ENCODE results near the gene DACT3. TPM values are rescaled to one million over a fixed set of nuclear protein-coding genes. Genes with fewer than 3 reads are reported as not detected.

Gene DACT3
- polyA plus RNA-seq, 3 donors from 2014 or later = not detected

DNA sequence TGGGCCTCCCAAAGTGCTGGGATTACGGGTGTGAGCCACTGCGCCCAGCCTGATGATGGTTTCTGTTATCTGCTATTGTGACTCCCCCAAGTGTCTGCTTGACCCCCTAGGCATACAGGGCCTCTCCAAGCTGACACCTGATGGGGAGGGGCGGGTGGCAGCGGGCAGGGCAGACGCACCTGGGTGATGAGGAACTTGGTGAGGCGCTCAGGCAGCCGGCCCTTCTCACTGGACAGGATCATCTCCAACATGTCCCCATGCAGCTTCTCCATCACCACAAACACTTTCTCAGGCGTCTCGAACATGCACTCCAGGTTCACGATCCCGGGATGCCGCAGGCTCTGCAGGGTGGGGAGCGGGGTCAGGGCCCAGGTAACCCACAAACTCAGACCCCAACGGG lies 28.4 kb upstream of the DACT3 start:
- Mint-ChIP-seq H3K9me3 (no peaks in the 10 kb centered on the region), H3K27ac (no peak overlapping the region), H3K27me3 (ENCODE audit: low read depth in 3 of 3) (peaks cover 0 to 4% (median 2%) of the 10 kb centered on the region in 3 donors), H3K4me3 (no peak overlapping the region), H3K36me3 (peaks cover 20 to 45% (median 28%) of the 10 kb centered on the region in 3 donors), H3K4me1 (no peaks in the 10 kb centered on the region)
- no peak for DNase-seq

DNA sequence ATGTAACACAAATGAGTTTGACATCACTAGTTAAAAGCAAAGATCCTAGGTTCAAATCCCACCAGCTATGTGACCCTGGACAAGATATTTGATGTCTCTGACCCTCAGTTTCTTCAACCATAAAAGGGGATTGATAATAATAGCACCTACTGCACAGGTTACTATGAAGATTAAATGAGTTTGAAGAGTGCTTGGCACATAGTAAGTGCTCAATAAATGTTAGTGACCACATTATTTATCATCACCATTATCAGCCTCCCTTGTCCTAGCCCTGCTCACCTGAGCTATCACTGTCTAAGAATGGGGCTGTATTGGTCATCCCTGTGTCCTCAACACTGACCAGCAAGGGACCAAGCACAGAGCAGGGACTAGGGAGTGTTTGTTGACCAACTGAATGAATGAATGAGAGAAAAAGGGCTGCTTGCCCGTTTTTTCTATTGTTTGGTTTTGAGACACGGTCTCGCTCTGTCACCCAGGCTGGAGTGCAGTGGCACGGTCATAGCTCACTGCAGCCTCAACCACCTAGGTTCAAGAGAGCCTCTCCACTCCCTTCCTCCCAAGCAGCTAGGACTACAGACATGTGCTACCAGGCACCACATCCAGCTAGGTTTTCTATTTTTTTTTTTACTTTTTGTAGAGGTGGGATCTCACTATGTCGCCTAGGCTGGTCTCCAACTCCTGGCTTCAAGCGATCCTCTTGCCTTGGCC lies 26.6 kb upstream of the DACT3 start:
- peaks cover 21 to 39% (median 22%) of the 10 kb centered on the region in 3 donors for H3K36me3 Mint-ChIP-seq
- DNase-seq = no peak
- no peaks in the 10 kb centered on the region for H3K4me1 Mint-ChIP-seq
- H3K9me3 Mint-ChIP-seq = no peaks in the 10 kb centered on the region
- peaks cover 0 to 4% (median 2%) of the 10 kb centered on the region in 3 donors for H3K27me3 Mint-ChIP-seq (ENCODE audit: low read depth in 3 of 3)
- no peak overlapping the region for H3K4me3 Mint-ChIP-seq
- peak overlapping the region in 1 of 6 donors; percentile 46 for H3K27ac Mint-ChIP-seq

GRCh38 chr19:46685189-46685588 lies 24.2 kb upstream of the DACT3 start:
- H3K36me3 Mint-ChIP-seq = peaks cover 2 to 24% (median 9%) of the 10 kb centered on the region in 3 donors
- H3K4me3 Mint-ChIP-seq = no peak overlapping the region
- no peaks in the 10 kb centered on the region for H3K4me1 Mint-ChIP-seq
- no peak for DNase-seq
- H3K27ac Mint-ChIP-seq = peak overlapping the region in 1 of 6 donors; percentile 76
- no peaks in the 10 kb centered on the region for H3K9me3 Mint-ChIP-seq
- peaks cover 0 to 3% (median 0%) of the 10 kb centered on the region in 3 donors for H3K27me3 Mint-ChIP-seq (ENCODE audit: low read depth in 3 of 3)

DNA sequence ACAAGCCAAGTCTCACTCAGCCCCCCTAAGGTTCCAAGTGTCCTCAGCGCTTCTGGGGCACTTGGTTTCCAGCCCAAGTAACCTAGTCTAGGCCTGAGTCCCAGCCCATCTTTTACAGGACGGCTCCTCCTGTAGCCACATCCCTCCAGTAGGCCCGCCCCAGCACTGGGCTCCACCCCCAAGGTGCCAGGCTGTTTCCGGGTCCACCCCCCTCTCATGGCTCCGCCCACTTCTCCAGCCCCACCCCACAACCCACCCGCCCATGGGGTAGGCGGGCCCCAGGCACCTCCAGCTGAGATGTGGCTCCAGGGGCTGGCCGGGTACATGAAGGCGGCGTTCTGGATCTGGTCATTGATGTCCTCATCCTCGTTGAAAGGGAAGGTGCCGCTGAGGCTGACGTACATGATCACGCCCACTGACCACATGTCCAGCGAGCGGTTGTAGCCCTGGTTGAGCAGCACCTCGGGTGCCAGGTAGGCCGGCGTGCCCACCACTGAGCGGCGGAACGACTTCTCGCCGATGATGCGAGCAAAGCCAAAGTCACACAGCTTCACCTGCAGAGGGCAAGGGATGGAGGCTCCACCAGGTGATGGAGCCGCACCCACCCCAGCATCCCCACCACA lies 17.2 kb upstream of the DACT3 start:
- Mint-ChIP-seq H3K36me3 (peaks cover 3 to 37% (median 18%) of the 10 kb centered on the region in 3 donors), H3K4me1 (peaks cover 11 to 12% of the 10 kb centered on the region in 2 donors), H3K27ac (peak overlapping the region in 4 of 6 donors; percentile 53 to 80 (median 66)), H3K9me3 (no peaks in the 10 kb centered on the region), H3K27me3 (ENCODE audit: low read depth in 3 of 3) (peaks cover 0 to 7% (median 4%) of the 10 kb centered on the region in 3 donors), H3K4me3 (no peak overlapping the region)
- peak; percentile 43 to 58 (median 51) for DNase-seq

GRCh38 chr19:46674416-46675178 lies 13.6 kb upstream of the DACT3 start:
- Mint-ChIP-seq H3K4me1 (peaks cover 9 to 11% of the 10 kb centered on the region in 2 donors), H3K27ac (peak overlapping the region in 3 of 6 donors; percentile 28 to 72 (median 57)), H3K36me3 (peaks cover 3 to 33% (median 14%) of the 10 kb centered on the region in 3 donors), H3K27me3 (ENCODE audit: low read depth in 3 of 3) (peaks cover 0 to 6% (median 2%) of the 10 kb centered on the region in 3 donors), H3K4me3 (no peak overlapping the region), H3K9me3 (no peaks in the 10 kb centered on the region)
- no peak for DNase-seq

- Mint-ChIP-seq H3K36me3 (peaks cover 0 to 22% (median 9%) of the 10 kb centered on the region in 3 donors), H3K4me3 (no peak overlapping the region), H3K9me3 (no peaks in the 10 kb centered on the region), H3K27ac (peak overlapping the region in 4 of 6 donors; percentile 7 to 67 (median 66)), H3K4me1 (no peaks in the 10 kb centered on the region), H3K27me3 (ENCODE audit: low read depth in 3 of 3) (peaks cover 0 to 2% (median 0%) of the 10 kb centered on the region in 3 donors)
- DNase-seq = no peak
These were observed 9.8 kb upstream of the DACT3 start for GRCh38 chr19:46670813-46671212.

DNA sequence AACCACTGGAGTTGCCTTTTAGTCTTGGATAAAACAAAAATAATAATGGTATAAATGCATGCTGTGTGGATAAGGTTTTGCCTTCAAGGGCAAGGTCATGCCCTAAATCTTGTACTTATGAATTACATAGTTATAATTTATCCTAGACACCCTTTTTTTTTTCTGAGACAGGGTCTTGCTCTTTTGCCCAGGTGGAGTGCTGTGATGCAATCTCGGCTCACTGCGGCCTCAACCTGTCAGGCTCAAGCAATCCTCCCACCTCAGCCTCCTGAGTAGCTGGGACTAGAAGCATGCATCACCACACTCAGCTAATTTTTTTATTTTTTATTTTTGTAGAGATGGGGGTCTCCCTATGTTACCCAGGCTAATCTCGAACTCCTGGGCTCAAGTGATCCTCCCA lies 7.7 kb upstream of the DACT3 start:
- H3K36me3 Mint-ChIP-seq = peaks cover 0 to 12% (median 0%) of the 10 kb centered on the region in 3 donors
- no peaks in the 10 kb centered on the region for H3K9me3 Mint-ChIP-seq
- H3K4me3 Mint-ChIP-seq = no peak overlapping the region
- H3K4me1 Mint-ChIP-seq = no peaks in the 10 kb centered on the region
- no peak overlapping the region for H3K27ac Mint-ChIP-seq
- peaks cover 0 to under 1% (median under 1%) of the 10 kb centered on the region in 3 donors for H3K27me3 Mint-ChIP-seq (ENCODE audit: low read depth in 3 of 3)
- DNase-seq = no peak

DNA sequence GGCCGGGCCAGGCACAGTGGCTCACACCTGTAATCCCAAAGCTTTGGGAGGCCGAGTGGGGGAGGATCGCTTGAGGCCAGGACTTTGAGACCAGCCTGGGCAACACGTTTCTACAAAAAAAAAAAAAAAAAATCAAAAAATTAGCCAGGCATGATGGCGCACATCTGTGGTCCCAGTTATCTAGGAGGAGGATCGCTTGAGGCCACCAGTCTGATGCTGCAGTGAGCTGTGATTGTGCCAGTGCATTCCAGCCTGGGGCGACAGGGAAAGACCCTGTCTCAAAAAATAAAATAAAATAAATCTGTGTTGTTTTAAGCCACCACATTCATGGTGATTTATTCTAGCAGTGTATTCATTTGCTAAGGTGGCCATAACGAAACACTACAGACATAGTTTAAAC lies 4.1 kb upstream of the DACT3 start:
- H3K4me3 Mint-ChIP-seq = no peak overlapping the region
- H3K27me3 Mint-ChIP-seq (ENCODE audit: low read depth in 3 of 3) = peaks cover 7 to 11% (median 10%) of the 10 kb centered on the region in 3 donors
- no peaks in the 10 kb centered on the region for H3K36me3 Mint-ChIP-seq
- H3K4me1 Mint-ChIP-seq = peaks cover 14 to 15% of the 10 kb centered on the region in 2 donors
- no peaks in the 10 kb centered on the region for H3K9me3 Mint-ChIP-seq
- DNase-seq = no peak
- no peak overlapping the region for H3K27ac Mint-ChIP-seq

DNA sequence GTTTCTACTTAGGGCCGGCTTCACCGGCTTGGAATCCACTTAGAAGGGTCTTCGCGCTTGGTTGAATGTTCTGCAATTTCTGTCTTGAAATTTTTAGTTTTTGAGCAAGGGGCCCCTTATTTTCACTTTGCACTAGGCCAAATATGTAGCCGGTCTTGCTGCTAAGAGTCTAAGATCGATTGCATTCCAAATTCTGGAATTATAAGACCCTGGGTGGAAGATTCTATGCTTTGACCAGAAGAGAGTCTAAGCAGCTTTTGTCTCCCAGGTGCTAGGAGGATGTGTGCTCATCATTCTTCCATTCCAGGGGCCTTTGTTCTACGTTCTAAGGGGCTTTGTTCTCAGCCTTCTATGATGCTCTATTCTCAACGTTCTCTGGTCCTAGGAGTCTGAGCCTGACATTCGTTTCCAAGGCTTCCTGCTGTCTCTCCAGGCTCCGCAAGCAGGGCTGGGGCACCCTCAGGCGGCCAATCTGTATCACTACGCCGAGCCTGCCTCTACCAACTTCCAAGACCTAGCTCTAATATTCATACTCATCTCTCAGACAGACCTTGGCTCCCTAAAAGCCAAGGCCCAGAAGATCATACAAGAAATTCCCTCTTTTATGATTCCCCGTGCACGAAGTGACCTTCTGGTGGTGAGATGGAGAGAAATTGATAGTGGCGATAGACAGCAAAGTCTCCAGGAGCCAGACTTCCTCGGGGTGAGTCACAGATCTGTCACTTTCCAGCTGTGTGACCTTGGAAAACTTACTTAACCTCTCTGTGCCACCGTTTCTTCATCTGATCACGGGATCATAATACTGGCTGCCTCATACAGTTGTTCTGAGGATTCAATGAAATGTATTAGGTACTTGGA lies 982 bp upstream of the DACT3 start:
- Mint-ChIP-seq H3K27me3 (ENCODE audit: low read depth in 3 of 3) (peaks cover 14 to 20% (median 19%) of the 10 kb centered on the region in 3 donors), H3K9me3 (no peaks in the 10 kb centered on the region), H3K4me1 (peaks cover 19 to 21% of the 10 kb centered on the region in 2 donors), H3K36me3 (no peaks in the 10 kb centered on the region), H3K4me3 (peak overlapping the region; percentile 80 to 88 (median 84)), H3K27ac (peak overlapping the region; percentile 83 to 90 (median 86))
- peak; percentile 53 to 63 (median 59) for DNase-seq

GRCh38 chr19:46660551-46661019 lies 397 bp downstream of the DACT3 start:
- peaks cover 14 to 24% (median 22%) of the 10 kb centered on the region in 3 donors for H3K27me3 Mint-ChIP-seq (ENCODE audit: low read depth in 3 of 3)
- peaks cover 19 to 21% of the 10 kb centered on the region in 2 donors for H3K4me1 Mint-ChIP-seq
- H3K36me3 Mint-ChIP-seq = no peaks in the 10 kb centered on the region
- H3K27ac Mint-ChIP-seq = no peak overlapping the region
- DNase-seq = no peak
- H3K4me3 Mint-ChIP-seq = peak overlapping the region in 4 of 5 donors; percentile 74 to 93 (median 82)
- H3K9me3 Mint-ChIP-seq = no peaks in the 10 kb centered on the region

DNA sequence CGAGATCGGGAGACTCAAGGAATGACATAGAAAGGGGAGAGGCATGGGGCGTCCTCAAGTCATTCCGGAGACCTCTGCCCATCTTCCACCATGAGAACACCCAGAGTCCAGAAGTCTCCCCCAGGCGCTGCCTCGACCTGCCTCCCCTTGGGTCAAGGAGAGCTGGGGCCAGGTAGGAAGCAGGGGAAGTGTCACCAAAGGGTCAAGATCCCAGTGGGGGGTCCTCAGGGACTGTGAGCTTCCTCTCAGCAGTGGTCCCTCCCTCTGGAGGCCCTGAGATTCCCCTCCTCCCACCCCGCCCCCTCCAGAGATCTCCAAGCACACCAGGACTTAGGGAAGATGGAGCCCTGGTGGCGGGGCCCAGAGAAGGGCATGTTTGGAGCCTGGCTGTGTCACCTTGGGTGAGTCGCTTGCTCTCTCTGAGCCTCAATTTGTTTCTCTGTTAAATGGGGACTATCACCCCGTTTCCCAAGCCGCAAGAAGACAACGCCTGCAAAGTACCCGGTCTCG lies 919 bp downstream of the DACT3 start:
- Mint-ChIP-seq H3K36me3 (no peaks in the 10 kb centered on the region), H3K4me3 (peak overlapping the region; percentile 61 to 93 (median 70)), H3K4me1 (peaks cover 19 to 21% of the 10 kb centered on the region in 2 donors), H3K27ac (peak overlapping the region in 3 of 6 donors; percentile 62 to 88 (median 84)), H3K9me3 (peaks cover 0 to 2% (median 0%) of the 10 kb centered on the region in 6 donors), H3K27me3 (ENCODE audit: low read depth in 3 of 3) (peaks cover 14 to 25% (median 22%) of the 10 kb centered on the region in 3 donors)
- no peak for DNase-seq

DNA sequence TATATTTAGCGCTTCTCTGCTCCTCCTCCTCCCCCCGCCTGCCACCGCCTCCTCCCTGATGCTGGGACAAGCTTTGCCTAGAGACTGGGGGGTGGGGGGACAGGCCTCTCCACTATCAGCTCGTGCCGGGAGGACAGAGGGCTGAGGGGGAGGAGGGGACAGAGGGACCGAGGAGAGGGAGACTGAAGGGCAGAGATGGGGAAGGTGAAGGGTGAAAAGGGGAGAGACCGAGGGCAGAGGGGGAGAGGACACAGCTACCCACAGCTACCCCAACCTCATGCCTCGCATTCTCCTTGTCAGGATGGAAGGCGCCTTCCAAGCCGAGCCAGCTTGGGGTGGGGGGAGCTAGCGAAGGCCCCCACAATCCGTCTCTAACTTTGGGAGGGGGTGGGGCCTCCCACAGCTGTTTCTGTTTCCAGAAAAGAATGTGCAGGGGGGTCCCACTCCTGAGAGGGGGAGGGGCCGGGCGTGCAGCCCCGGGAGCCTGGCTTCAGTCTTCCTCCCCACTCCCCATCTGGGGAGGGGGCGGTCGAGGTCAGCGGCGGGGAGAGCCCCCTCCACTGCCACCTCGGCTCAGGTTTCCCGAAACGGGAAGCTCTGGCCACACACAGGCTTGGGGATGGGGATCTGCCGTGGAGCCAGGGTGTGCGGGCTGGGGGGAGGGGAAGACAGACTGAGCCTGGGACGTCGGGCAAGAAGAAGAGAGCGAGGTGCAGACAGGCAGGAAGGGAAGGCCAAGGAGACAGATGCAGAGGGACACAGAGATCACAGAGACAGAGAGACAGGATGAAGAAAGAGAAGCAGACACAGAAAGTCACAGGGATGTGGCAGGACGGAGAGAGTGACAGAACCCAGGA lies 1.6 kb downstream of the DACT3 start:
- Mint-ChIP-seq H3K4me1 (peaks cover 19 to 21% of the 10 kb centered on the region in 2 donors), H3K27ac (peak overlapping the region in 3 of 6 donors; percentile 62 to 88 (median 84)), H3K27me3 (ENCODE audit: low read depth in 3 of 3) (peaks cover 15 to 28% (median 22%) of the 10 kb centered on the region in 3 donors), H3K4me3 (peak overlapping the region; percentile 61 to 93 (median 70)), H3K9me3 (peaks cover 0 to 2% (median 0%) of the 10 kb centered on the region in 6 donors), H3K36me3 (no peaks in the 10 kb centered on the region)
- DNase-seq = no peak

Data from immature natural killer cell (primary cell).